ENCODE results near the gene MYO1H. TPM values are rescaled to one million over a fixed set of nuclear protein-coding genes. Genes with fewer than 3 reads are reported as not detected.
"Not testable (repeated sequence)": the region's sequence is repeated elsewhere in the genome, so short reads cannot be mapped to it uniquely, and the experiment has no call there.

The MYO1H gene
- total RNA-seq, 1 donor from 2014 or later, result not detected

- DNase-seq, result no peak
These were observed 4.0 kb upstream of the MYO1H start for GRCh38 chr12:109343677-109344076.

DNA sequence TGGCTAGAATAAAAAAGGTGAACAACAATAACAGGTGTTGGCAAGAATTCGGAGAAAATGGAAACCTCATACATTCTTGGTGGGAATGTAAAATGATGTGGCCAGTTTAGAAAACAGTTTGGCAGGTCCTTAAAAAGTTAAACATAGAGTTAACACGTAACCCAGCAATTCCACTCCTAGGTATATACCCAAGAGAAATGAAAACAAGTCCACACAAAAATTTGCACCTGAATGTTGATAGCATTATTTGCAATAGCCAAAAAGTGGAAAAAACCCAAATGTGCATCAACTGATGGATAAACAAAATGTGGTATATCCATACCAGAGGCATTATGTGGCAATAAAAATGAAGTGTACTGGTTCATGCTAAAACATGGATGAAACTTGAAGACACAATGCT is 2.3 kb upstream of the MYO1H start:
- no peak for DNase-seq

GRCh38 chr12:109346920-109347319 is 780 bp upstream of the MYO1H start:
- DNase-seq, result no peak

GRCh38 chr12:109352184-109352583 is 4.5 kb downstream of the MYO1H start:
- DNase-seq, result no peak

DNA sequence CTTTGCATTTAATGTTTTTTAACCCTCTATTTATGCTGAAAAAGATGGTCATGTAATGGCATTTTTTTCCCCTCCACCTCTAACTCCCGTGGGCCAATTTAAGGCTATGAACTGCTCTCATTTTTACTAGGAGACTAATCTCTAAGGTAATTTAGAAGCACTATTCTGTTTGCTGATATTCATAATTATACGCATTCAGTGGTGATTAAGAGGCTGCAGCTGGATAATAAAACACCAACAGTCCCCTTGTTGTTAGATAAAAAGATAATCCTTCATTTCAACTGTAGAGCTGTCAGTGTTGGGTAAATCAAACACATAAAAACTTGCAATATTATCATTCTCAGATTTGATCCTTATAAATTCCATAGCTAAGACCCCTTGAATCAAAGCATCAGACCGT is 8.9 kb downstream of the MYO1H start:
- DNase-seq, result no peak

- DNase-seq, result no peak
These were observed 9.3 kb downstream of the MYO1H start for GRCh38 chr12:109357032-109357431.

GRCh38 chr12:109358154-109358869 is 10.6 kb downstream of the MYO1H start:
- peak; percentile 51 for DNase-seq

DNA sequence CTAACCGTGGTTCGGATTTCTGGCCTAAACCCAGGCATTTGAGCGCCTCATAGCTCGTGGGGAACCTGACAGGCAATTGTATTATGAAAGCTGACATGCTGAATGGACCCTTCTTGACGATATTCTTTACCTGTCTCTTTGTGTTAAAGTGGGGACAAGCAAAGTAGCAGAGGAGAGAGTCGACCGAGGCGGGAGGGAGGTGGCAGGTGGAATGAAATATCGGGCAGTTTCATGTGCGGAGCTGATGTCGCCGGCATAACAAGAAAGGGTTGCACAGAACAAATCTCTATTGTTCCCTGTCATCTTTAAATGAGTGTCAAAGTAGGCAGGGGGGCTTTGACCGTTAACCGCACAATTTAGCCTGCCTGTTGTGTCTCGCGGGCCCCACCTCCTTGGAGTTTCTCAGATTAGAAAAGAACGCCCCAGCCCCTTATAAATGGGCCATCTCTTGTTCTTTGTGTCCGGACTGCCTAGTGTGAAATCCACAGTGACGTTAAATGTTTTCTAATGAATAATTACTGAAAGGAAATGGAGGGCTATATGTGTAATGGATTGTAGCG is 11.5 kb downstream of the MYO1H start:
- no peak for DNase-seq

DNA sequence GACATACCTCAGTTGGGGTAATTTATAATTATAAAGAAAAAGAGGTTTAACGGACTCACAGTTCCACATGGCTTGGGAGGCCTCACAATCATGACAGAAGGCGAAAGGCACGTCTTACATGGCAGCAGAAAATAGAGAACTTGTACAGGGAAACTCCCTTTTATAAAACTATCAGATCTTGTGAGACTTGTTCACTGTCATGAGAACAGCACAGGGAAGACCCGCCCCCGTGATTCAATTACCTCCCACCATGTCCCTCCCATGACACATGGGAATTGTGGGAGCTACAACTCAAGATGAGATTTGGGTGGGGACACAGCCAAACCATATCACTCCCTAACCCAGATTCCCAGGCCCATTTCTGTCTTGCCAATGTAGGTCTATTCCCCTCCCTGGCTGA is 22.1 kb downstream of the MYO1H start:
- DNase-seq, result no peak

DNA sequence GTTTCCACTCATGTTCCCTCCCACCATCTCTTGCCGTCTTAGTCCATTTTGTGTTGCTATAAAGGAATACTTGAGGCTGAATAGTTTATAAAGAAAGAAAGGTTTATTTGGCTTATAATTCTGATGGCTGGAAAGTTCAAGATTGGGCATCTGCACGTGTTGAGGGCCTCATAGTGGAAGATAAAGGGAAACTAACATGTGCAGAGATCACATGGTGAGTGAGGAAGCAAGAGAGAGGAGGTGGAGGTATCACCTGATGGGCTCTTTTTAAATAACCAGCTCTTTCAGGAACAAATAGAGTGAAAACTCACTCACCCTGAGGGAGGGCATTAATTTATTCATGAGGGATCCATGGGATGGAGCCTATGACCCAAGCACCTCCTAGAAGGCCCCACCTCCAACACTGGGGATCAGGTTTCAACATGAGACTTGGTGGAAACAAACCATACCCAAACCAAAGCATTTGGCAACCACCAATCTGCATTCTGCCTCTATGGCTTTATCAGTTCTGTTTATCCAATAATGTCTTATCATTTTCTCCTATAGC is 29.5 kb downstream of the MYO1H start:
- DNase-seq, result no peak

DNA sequence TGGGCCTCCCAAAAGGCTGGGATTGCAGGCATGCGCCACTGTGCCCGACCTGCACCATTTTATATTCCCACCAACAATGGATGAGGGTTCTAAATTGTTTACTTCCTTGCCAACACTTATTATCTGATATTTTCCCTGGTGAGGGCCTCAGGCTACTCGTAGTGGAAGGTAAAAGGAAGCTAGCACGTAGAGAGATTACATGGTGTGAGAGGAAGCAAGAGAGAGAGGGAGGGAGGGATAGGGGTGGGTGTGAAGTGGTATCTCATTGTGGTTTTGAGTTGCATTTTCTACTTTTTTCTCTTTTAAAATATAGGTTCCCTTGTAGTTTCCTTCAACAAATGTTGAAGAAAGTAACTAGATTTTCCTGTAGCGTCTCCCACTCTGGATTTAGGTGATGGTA is 30.9 kb downstream of the MYO1H start:
- DNase-seq, result no peak

GRCh38 chr12:109382031-109382430 is 34.3 kb downstream of the MYO1H start:
- DNase-seq, result no peak

DNA sequence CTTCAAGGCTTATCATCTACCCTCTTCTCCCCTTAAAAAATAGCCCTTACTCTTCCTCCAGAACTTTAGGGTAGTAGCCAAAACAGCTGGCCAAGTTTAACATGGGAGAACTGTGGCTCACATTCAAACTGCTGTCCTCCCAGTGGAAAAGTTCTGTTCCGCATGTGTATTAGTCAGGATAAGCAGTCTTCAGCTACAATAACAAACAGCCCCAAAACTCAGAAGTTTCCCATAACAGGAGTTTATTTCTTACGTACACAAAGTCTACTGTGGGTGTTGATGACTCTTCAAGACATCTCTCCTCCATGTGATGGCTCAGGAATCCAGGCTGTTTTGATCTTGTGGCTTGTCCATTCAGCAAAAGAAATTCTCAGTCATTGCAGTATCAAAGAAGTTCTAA is 35.5 kb downstream of the MYO1H start:
- no peak for DNase-seq

DNA sequence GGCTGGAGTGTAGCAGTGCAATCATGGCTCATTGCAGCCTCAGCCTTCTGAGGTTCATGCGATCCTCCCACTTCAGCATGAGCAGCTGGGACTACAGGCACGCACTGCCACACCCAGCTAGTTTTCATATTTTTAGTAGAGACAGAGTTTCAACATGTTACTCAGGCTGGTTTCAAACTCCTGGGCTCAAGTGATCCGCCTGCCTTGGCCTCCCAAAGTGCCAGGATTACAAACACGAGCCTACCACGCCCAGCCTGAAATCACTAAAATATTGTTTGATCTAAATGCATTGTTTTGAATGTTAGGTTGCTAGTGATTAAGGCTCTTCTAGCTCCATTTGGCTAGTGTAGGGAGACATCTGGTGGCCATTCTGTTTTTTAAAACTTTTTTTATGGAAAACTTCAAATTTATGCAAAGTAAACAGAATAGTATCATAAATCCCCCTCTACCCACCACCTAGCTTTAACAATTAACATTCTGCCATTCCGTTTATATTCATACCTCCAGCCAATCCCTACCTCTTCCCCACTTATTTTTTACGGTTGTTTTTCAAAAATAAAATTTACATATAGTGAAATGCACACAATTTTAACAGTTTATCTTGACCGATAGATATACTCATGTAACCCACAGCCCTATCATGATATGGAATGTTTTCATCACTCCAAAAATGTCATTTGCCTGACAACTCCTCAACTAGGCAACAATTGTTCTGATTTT is 37.8 kb downstream of the MYO1H start:
- DNase-seq, result peak; percentile 71

DNA sequence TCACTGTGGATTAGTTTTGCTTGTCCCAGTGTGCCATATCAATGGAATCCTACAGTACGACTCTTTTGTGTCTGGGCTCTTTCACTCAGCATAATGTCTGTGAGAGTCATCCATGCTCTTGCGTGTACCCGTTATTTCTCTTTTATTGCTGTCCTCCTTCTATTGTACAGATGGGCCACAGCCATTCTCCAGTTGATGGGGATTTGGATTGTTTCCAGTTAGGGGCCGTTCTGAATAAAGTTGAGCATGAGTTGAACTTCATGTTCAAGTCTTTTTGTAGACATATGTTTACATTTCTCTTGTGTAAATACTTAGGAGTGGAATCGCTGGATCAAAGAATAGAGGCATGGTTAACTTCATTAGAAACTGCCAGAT is 38.3 kb downstream of the MYO1H start:
- DNase-seq, result no peak

DNA sequence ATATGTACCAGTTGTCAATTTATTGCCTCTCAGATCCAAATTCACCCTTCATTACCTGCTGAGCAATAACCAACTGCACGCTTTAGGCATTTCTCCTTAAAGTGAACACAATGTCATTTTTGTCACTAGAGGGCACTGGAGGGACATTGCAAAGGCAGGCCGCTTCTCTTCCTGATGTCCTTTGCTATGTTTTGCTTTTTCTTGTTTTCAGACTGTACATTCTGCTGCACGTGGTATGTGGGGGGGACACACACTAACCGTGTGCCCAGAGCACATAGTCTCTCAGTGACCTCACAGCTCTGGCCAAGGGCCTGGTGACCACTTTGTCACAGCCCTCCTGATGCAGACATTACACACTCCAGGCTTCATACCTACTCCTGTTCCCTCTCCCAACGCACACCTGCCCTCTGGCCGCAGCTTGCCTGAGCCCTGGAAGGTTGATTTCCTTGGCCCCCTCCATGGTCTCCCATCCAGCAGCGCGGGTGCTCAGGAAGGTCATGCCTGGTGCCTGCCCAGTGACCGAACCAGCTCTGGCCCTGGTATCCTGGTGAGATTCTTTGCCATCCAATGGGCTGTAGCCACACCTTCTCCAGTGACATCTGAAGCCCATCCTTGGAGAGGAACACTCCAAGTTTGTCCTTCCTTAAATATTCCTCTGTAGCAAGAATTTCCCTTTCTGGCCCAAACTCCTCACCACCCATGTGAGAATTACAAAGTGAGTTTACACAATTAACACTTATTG is 39.9 kb downstream of the MYO1H start:
- DNase-seq, result peak; percentile 58

GRCh38 chr12:109388167-109388563 is 40.5 kb downstream of the MYO1H start:
- DNase-seq, result no peak

GRCh38 chr12:109389146-109389545 is 41.4 kb downstream of the MYO1H start:
- no peak for DNase-seq

GRCh38 chr12:109393437-109394345 is 46.0 kb downstream of the MYO1H start:
- peak; percentile 81 for DNase-seq

- no peak for DNase-seq
These were observed 47.2 kb downstream of the MYO1H start for GRCh38 chr12:109394891-109395290.

- DNase-seq, result not testable (repeated sequence)
These were observed 57.1 kb downstream of the MYO1H start for GRCh38 chr12:109404841-109405240.

- not testable (repeated sequence) for DNase-seq
These were observed 58.4 kb downstream of the MYO1H start for GRCh38 chr12:109406147-109406546.
